Naive thymus-derived CD8-positive, alpha-beta T cell (primary cell): ENCODE results near the gene ANKRD53. TPM values are rescaled to one million over a fixed set of nuclear protein-coding genes. Genes with fewer than 3 reads are reported as not detected.
A peak's percentile ranks its signal among the peaks of the same experiment; 100 is the strongest.
"Not testable (repeated sequence)": the region's sequence is repeated elsewhere in the genome, so short reads cannot be mapped to it uniquely, and the experiment has no call there.

Experiments
- ATAC-seq, 2 donors: fragments of 150-1000 bp; cut with Tn5 transposase in 1 of 2; sonication (Bioruptor Pico), chemical (Tn5 transposase) in 1 of 2; 1 replicate in 1 of 2; 2 replicates in 1 of 2; pipeline ENCODE4 v1.10.0; 2021; ENCODE audit warnings: mild to moderate bottlenecking in 2 of 2, moderate library complexity in 2 of 2
- POLR2A ChIA-PET: fragments of 350-600 bp; sonication (Branson Sonifier 250); formaldehyde crosslinking; loops from one replicate; lab custom pipeline; 2021; ENCODE audit warnings: antibody characterized with exemption; lab: Charles Lee
- DNase-seq, 10 donors: peaks; one replicate each; pipeline versions ENCODE4 v3.0.0 to v3.0.0-alpha.2; 2020 to 2022
- H3K27ac Mint-ChIP-seq, 10 donors: one replicate each; pipeline ENCODE4 v1.8.0; 2020 to 2022; ENCODE audit warnings: mild to moderate bottlenecking in 10 of 10, mixed read lengths in 10 of 10, moderate library complexity in 4 of 10, inconsistent platforms in 1 of 10
- H3K27me3 Mint-ChIP-seq, 5 donors: one replicate each; pipeline ENCODE4 v1.8.0; 2021 to 2022; ENCODE audit warnings: mixed read lengths in 5 of 5
- H3K36me3 Mint-ChIP-seq, 3 donors: one replicate each; pipeline ENCODE4 v1.8.0; 2020 to 2022; ENCODE audit warnings: mixed read lengths in 3 of 3, mild to moderate bottlenecking in 2 of 3, inconsistent platforms in 1 of 3
- H3K4me1 Mint-ChIP-seq, 4 donors: one replicate each; pipeline ENCODE4 v1.8.0; 2021 to 2022; ENCODE audit warnings: mixed read lengths in 4 of 4
- H3K4me3 Mint-ChIP-seq, 10 donors: one replicate each; pipeline ENCODE4 v1.8.0; 2020 to 2022; ENCODE audit warnings: mild to moderate bottlenecking in 10 of 10, mixed read lengths in 10 of 10, moderate library complexity in 6 of 10, inconsistent platforms in 1 of 10
- H3K9me3 Mint-ChIP-seq, 9 donors: one replicate each; pipeline ENCODE4 v1.8.0; 2020 to 2022; ENCODE audit warnings: mixed read lengths in 9 of 9, mild to moderate bottlenecking in 3 of 9, inconsistent platforms in 1 of 9, moderate library complexity in 1 of 9
- polyA plus RNA-seq, 3 donors: library from polyadenylated mRNA; unstranded; fragments of 300-500 nt; fragmentation: Illumina TruSeq; gene quantifications; one replicate each; pipeline ENCODE4 v1.2.3, GENCODE V29; 2021
- total RNA-seq, 8 experiments: library from RNA in 2 of 8; stranded (reverse) in 2 of 8; gene quantifications; one replicate each; pipeline ENCODE4 v1.2.3 and lab custom pipeline; 2021 to 2026

ANKRD53 gene
- total and polyA plus RNA-seq, 5 experiments from 2014 or later: 1.3 to 1.6 TPM; not detected in 3

DNA sequence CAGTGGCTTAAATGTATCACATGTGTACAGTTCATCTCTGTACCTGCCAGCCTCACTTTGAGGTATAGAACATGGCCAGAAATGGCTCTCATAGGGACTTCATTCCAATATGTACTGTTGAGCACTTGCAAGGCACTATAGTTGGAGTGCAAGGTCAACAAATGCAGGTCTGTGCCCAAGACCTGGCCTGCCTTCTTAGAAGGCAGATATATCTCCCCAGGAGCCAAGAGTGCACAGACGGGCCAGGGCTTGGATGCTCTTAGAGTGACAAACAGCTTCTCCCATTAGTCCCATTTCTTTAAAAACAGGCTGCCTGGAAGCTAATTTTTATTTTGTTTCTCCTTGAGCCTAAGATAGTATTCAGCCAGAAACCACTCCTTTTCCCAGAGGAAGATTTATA, 9.0 kb downstream of the ANKRD53 start:
- H3K27ac Mint-ChIP-seq: no peak overlapping the region
- peaks cover 0 to 65% (median 6%) of the 10 kb centered on the region in 3 donors for H3K36me3 Mint-ChIP-seq

DNA sequence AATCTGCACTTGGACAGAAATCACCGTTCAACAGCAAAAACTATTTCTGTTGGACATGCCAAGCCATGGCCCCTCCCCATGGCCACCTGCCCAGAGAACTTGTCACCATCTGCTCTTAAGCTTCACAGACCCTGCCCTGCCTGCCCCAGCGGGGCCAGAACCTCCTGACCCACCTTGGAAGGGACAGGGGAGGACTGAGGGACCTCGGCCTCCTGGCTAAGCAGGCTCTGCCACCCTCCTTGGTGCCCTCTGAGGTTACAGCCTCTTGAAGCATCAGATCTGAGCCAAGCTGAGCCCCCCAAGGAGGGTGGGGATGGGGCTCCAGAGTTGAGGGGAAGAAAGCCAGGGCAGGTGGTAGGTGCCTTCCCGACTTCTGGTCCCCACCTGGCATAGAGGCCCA, 9.7 kb downstream of the ANKRD53 start:
- no peaks in the 10 kb centered on the region for H3K9me3 Mint-ChIP-seq
- peaks cover 0 to 68% (median 6%) of the 10 kb centered on the region in 3 donors for H3K36me3 Mint-ChIP-seq
- peaks cover 16 to 40% (median 33%) of the 10 kb centered on the region in 4 donors for H3K4me1 Mint-ChIP-seq
- POLR2A ChIA-PET: no interaction called here
- H3K4me3 Mint-ChIP-seq: no peak overlapping the region
- no peak for DNase-seq
- no peaks in the 10 kb centered on the region for H3K27me3 Mint-ChIP-seq
- ATAC-seq: no peak
- H3K27ac Mint-ChIP-seq: peak overlapping the region in 1 of 10 donors; percentile 59

More for the DNA sequence above, 9.0 kb downstream of the ANKRD53 start:
- no peaks in the 10 kb centered on the region for H3K9me3 Mint-ChIP-seq
- DNase-seq (no peak), ATAC-seq (no peak)
- H3K27me3 Mint-ChIP-seq: no peaks in the 10 kb centered on the region
- POLR2A ChIA-PET: no interaction called here
- H3K4me1 Mint-ChIP-seq: peaks cover 13 to 34% (median 27%) of the 10 kb centered on the region in 4 donors
- no peak overlapping the region for H3K4me3 Mint-ChIP-seq

DNA sequence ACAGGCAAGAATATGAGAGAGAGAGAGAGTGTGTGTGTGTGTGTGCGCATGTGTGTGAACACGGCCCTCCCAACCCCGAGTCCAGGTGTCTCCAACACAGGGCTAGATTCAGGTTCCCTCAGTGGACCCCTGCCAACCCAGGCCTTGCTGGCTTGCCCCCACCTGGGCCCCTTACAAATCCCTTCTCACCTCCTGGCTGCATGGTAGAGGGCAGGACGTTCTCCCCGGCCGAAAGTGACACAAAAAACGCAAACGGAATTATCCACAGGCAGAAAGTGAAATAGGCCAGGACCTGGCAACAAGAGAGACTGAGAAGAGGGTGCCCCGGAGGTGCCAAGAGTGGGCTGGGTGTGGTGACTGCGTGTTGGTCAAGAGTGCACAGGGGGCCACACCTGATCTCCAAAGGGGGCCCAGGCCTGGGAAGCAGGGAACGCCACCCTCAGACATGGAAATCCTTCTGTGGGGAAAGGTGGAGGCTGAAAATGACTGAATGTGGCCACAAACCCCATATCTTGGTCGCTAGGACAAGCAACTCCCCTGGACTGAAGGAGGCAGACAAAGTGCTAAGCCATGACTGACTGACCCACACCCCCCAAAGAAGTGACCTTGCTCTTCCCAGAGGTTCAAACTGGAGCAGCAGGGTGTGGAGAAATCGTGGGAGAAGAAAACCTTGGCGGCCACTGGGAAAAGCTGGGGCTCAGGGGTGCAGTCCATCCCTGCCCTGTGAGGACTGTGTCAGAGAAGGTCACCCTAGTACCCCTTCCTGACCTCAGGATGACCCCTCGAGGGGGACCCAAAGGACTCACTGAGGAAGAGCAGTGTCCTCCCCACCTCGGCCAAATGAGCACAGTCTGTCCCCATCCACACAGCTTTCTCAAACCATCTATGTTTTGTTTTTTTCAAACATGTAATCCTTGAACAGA, 10.6 kb downstream of the ANKRD53 start:
- POLR2A ChIA-PET: interaction anchor here (0.9 kb wide), 1 partner anchor 11 kb away, joined by 3 read pairs; no protein-coding TSS in a partner anchor
- Mint-ChIP-seq H3K9me3 (no peaks in the 10 kb centered on the region), H3K27ac (peak overlapping the region in 2 of 10 donors; percentile 59 to 78), H3K4me1 (peaks cover 23 to 46% (median 41%) of the 10 kb centered on the region in 4 donors), H3K4me3 (no peak overlapping the region), H3K27me3 (no peaks in the 10 kb centered on the region), H3K36me3 (peaks cover 0 to 71% (median 6%) of the 10 kb centered on the region in 3 donors)
- no peak for ATAC-seq
- DNase-seq: no peak

DNA sequence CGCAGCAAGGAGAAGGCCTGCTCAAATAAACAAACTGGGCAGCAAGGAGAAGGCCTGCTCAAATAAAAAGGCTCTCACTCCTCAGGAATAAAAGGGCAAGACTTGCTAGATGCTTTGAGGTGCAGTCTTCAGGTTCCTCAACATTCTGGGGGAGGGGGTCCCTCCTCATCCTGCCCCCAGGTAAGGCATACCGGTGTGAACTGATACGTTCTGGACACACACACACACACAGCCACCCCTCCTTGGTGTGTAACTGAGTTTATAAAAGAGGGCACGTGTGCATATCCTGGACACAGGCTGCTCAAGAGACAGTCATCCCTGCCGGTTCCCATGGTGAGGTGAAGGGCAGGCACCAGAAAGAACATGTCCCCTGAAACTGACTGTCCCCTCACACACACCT, 11.8 kb downstream of the ANKRD53 start:
- no peak for ATAC-seq
- POLR2A ChIA-PET: interaction anchor here (0.9 kb wide), 1 partner anchor 10 kb away, joined by 3 read pairs; no protein-coding TSS in a partner anchor
- Mint-ChIP-seq H3K27ac (peak overlapping the region in 4 of 10 donors; percentile 25 to 44 (median 26)), H3K4me3 (no peak overlapping the region), H3K9me3 (no peaks in the 10 kb centered on the region), H3K4me1 (peaks cover 20 to 40% (median 36%) of the 10 kb centered on the region in 4 donors), H3K27me3 (no peaks in the 10 kb centered on the region), H3K36me3 (peaks cover 0 to 69% (median 6%) of the 10 kb centered on the region in 3 donors)
- DNase-seq: no peak

DNA sequence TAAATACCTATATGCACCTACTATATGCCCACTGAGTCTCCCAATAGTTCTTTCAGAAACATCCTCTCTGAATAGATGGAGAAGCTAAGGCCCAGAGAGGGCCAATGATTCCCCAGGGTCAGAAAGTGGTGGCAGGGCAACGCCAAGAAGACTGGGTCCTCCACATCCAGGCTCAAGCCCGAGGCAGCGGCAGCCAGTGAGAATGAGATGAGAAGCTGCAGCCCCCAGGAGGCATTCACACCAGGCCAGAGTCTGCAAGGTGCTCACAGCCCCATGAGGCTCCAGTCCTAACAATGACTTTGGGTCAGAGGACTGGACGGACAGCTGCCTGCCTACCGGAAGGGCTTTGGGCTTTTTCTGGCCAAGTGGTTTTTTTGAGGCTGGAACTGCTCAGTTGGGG, 12.7 kb downstream of the ANKRD53 start:
- Mint-ChIP-seq H3K36me3 (peaks cover 0 to 64% (median 6%) of the 10 kb centered on the region in 3 donors), H3K4me1 (peaks cover 20 to 40% (median 36%) of the 10 kb centered on the region in 4 donors), H3K9me3 (no peaks in the 10 kb centered on the region), H3K4me3 (peak overlapping the region in 2 of 10 donors; percentile 14 to 33), H3K27ac (peak overlapping the region in 3 of 10 donors; percentile 56 to 69 (median 57)), H3K27me3 (no peaks in the 10 kb centered on the region)
- ATAC-seq (no peak), DNase-seq (no peak)
- POLR2A ChIA-PET: no interaction called here

DNA sequence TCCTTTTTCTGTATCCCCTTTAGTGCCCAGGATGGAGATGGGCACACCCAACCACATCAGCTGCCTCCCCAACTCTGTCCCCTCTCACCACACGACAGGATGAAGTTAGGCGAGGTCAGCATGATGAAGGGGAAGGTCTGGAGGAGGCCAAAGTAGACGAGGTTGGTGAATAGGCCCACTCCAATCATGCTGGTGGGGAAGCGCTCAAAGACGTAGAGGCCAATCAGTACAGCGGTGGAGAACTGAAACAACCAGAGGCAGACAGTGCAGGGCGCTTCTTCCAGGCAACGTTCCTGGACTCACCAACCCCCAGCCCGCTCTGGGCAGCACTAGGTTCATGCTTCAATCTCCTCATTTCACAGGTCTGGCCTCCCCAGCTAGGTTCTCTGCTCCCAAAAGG, 13.3 kb downstream of the ANKRD53 start:
- Mint-ChIP-seq H3K27me3 (no peaks in the 10 kb centered on the region), H3K9me3 (no peaks in the 10 kb centered on the region), H3K4me1 (peaks cover 20 to 38% (median 36%) of the 10 kb centered on the region in 4 donors), H3K4me3 (peak overlapping the region in 7 of 10 donors; percentile 8 to 71 (median 26)), H3K27ac (peak overlapping the region in 5 of 10 donors; percentile 49 to 70 (median 58)), H3K36me3 (peaks cover 0 to 59% (median 6%) of the 10 kb centered on the region in 3 donors)
- DNase-seq (no peak), ATAC-seq (no peak)
- POLR2A ChIA-PET: interaction anchor here (0.7 kb wide), 1 partner anchor 138 kb away, joined by 3 read pairs; the partner anchor contains the start of gene MCEE

DNA sequence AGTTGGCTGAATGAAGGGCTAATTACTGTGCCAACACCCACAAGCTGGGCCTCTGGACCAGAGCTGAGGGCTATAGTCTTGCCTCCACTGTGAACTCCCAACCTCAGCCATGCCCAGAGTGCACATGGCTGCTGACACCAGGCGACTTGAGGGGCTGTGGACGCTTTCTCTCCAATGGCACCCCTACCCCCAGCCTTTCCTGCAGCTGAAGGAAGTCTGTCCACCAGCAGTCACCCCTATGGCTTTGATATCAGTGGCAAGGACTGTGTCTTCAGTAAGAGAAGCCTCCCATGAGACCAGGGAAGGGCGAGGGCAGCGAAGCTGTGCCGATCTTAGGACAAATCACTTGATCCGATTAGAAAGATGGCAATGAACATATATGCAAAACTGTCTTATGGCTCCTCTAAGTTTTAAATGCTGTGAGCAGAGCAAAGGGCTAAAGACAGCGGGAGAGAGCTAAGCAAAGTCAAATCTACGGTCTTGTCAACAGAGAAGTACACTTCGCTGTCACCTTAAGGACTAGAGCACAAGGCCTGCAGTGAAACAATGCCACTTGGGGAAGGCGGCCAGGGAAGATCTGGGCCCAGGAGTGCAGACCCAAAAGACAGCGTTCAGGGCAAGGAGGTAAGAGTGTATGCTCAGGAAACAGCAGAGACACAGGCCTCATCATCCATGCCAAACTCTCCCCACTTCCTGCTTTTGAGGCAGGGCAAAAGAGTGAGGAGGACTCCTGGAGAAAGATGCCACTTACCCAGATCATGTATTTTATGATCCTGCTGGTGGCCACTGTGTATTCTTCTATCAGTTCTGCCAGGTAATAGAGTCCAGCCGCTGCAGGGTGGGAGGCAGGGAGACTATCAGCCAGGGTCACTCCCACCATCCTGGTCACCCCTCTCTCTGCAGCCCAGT, 14.8 kb downstream of the ANKRD53 start:
- DNase-seq (no peak), ATAC-seq (no peak)
- peaks cover 20 to 37% (median 36%) of the 10 kb centered on the region in 4 donors for H3K4me1 Mint-ChIP-seq
- peak overlapping the region; percentile 87 to 98 (median 96) for H3K4me3 Mint-ChIP-seq
- H3K27ac Mint-ChIP-seq: peak overlapping the region; percentile 83 to 98 (median 94)
- H3K36me3 Mint-ChIP-seq: peaks cover 0 to 46% (median 6%) of the 10 kb centered on the region in 3 donors
- no peaks in the 10 kb centered on the region for H3K27me3 Mint-ChIP-seq
- H3K9me3 Mint-ChIP-seq: no peaks in the 10 kb centered on the region
- POLR2A ChIA-PET: interaction anchor here (1.2 to 1.7 kb wide), 3 partner anchors 9 to 75 kb away, joined by 4 to 6 read pairs (median 4); partner anchors contain the start of gene NAGK

DNA sequence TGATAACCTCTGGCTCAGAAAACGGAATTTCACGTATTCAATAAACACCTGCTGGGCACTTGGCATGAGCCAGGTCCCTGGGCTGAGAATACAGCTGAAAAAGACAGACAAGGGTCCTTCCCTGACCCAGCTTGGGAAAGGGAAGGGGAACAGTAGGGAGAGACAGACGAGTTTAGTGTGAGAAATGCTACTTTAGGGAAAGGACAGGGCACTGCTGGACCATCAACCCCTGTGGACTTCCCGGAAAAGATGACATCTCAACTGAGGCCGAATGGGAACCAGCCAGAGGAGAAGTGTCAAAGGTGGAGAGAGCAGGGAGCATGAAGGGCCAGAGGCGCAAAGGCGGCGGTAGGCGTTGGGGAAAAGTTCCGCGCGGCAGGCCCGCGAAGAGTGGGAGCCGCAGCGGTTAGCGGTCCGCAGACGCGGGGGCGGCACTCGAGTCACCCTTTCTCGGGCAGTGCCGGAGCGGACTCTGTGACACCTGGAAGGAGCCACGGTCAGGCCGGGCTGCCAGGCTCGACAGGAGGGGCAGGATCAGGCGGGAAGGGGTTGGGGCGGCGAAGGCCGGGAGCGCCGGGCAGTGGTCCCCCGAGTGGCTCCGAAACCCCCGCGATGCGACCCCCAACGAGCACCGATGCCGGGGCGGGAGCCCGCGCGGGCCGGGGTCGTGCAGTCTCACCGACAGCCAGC, 15.7 kb downstream of the ANKRD53 start:
- Mint-ChIP-seq H3K27ac (peak overlapping the region; percentile 83 to 98 (median 94)), H3K36me3 (peaks cover 0 to 36% (median 4%) of the 10 kb centered on the region in 3 donors)

DNA sequence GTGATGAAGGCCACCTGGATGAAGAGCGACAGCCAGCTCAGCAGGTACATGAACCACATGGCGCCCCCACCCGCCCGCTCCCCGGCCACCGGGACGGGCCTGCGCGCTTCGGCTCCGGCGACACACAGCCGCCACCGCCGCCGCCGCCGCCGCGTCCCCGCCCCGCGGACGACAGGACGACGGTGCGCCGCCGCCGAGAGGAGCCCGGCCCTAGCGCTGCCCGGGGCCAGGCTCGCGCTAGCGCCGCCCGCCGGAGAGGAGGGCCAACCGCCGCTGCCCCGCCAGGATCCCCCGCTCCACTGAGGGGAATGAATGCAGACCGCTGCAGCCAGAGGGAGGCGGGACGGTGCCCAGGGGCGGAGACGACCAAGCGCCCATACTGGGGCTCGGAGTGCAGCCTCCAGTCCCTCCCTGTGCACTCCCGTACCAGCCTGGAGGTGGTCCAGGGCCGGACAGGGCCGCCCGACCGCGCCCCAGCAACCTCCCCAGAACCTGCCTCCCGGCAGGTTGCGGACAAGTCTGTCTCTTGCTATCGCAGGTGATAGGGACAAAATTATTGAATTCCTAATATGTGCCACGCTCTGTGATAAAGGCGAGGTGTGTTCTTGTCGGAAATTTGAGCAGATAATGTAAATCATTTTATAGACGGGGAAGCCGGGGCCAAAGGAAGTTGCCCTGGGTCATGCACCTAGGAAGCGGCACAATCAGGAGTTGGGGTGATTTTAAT, 16.4 kb downstream of the ANKRD53 start, which contains the start of gene TEX261:
TSS of gene TEX261 (minus strand) at position 175 of the 727 bp plus-strand sequence. CDS start at position 59, 116 bp downstream.
- Mint-ChIP-seq H3K27ac (peak within 1 kb of the TSS; percentile 89 to 98 (median 96)), H3K4me3 (peak within 1 kb of the TSS; percentile 91 to 98 (median 96)), H3K27me3 (no peaks in the 10 kb centered on the region), H3K36me3 (peaks cover 0 to 30% (median 4%) of the 10 kb centered on the region in 3 donors), H3K9me3 (no peaks in the 10 kb centered on the region), H3K4me1 (peaks cover 20 to 39% (median 36%) of the 10 kb centered on the region in 4 donors)
- POLR2A ChIA-PET: interaction anchor here (1.2 kb wide), 1 partner anchor 14 kb away, joined by 4 read pairs; no protein-coding TSS in a partner anchor
- ATAC-seq (peak; percentile 94 to 96), DNase-seq (peak; percentile 80 to 92 (median 90))

More for the DNA sequence above, 15.7 kb downstream of the ANKRD53 start:
- DNase-seq (peak in 2 of 10 donors; percentile 9 to 29), ATAC-seq (peak; percentile 11 to 23)
- no peaks in the 10 kb centered on the region for H3K9me3 Mint-ChIP-seq
- peaks cover 20 to 37% (median 36%) of the 10 kb centered on the region in 4 donors for H3K4me1 Mint-ChIP-seq
- H3K4me3 Mint-ChIP-seq: peak overlapping the region; percentile 87 to 98 (median 96)
- no peaks in the 10 kb centered on the region for H3K27me3 Mint-ChIP-seq
- POLR2A ChIA-PET: interaction anchor here (1.2 to 1.7 kb wide), 3 partner anchors 10 to 74 kb away, joined by 4 to 6 read pairs (median 4); partner anchors contain the start of gene NAGK

DNA sequence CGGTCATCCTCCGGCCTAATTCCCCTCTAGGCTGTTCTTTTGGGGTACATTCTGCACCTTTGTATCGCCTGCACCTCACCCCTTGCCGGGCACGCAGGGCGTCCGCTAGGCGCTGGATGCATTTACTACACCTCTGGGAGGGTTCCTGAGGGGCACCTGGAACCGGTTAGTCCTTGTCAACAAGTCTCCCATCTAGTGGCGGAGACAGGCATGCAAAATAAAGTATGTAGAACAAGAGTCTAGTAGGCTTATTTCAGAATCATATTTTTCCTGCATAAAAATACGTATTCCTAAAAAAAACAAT, 16.9 kb downstream of the ANKRD53 start:
- Mint-ChIP-seq H3K27me3 (no peaks in the 10 kb centered on the region), H3K4me3 (peak overlapping the region; percentile 91 to 98 (median 94)), H3K4me1 (peaks cover 20 to 39% (median 36%) of the 10 kb centered on the region in 4 donors), H3K36me3 (peaks cover 0 to 25% (median 4%) of the 10 kb centered on the region in 3 donors), H3K9me3 (no peaks in the 10 kb centered on the region), H3K27ac (peak overlapping the region in 9 of 10 donors; percentile 82 to 96 (median 90))
- ATAC-seq: peak; percentile 62 to 66
- POLR2A ChIA-PET: no interaction called here
- DNase-seq: peak; percentile 33 to 83 (median 58)

DNA sequence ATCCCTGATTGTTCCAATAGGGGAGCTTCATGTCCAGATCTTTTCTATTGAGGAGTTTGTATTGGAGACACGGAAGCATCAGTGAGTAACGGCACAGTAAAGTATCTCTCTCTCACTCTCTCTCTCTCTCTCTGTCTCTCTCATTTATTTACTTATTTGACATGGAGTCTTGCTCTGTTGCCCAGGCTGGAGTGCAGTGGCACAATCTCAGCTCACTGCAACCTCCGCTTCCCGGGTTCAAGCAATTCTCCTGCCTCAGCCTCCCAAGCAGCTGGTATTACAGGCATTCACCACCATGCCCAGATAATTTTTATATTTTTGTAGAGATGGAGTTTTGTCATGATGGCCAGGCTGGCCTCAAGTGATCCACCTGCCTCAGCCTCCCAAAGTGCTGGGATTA, 20.5 kb downstream of the ANKRD53 start:
- peak overlapping the region in 2 of 10 donors; percentile 19 to 71 for H3K27ac Mint-ChIP-seq
- H3K4me3 Mint-ChIP-seq, H3K9me3 Mint-ChIP-seq, ATAC-seq, H3K36me3 Mint-ChIP-seq, POLR2A ChIA-PET, H3K27me3 Mint-ChIP-seq, DNase-seq: not testable (repeated sequence)
- H3K4me1 Mint-ChIP-seq: peaks cover 10 to 22% (median 16%) of the 10 kb centered on the region in 4 donors
